Lower leg skin (tissue), 4 donors: Measurements from ENCODE around the gene CNTN4. TPM values are rescaled to one million over a fixed set of nuclear protein-coding genes. Genes with fewer than 3 reads are reported as not detected.

ENCODE experiments used
- DNase-seq, 2 donors: peaks; one replicate each; pipeline ENCODE4 v3.0.0-alpha.2; 2019; ENCODE audit warnings: low spot score in 2 of 2
- H3K4me3 ChIP-seq: fragments of 200-600 bp; sonication (generic); 2 replicates; pipeline ENCODE4 v1.5.1; 2017; ENCODE audit warnings: mild to moderate bottlenecking, low read depth; ENCODE audit not compliant: poor library complexity, severe bottlenecking
- CTCF ChIP-seq, 3 donors: fragments of 450-650 bp; IDR thresholded peaks; one replicate each; pipeline ENCODE4 v1.5.1; 2016; ENCODE audit warnings: antibody characterized with exemption in 3 of 3, mild to moderate bottlenecking in 3 of 3, moderate library complexity in 2 of 3
- POLR2A ChIP-seq, 2 donors: fragments of 450-650 bp; IDR thresholded peaks; one replicate each; pipeline ENCODE4 v1.6.1; 2016 to 2017; ENCODE audit warnings: antibody characterized with exemption in 2 of 2, mild to moderate bottlenecking in 1 of 2, moderate library complexity in 1 of 2
- WGBS, 2 donors: methylation state at CpG; one replicate each; pipeline ENCODE4 v1.1.5; 2018; 5-methylcytosine and 5-hydroxymethylcytosine counted together
- intact Hi-C: fragments of 100-400 bp; cut with DNase I; formaldehyde crosslinking; loops from one replicate; pipeline ENCODE4 v1.15.0; 2023; ENCODE audit warnings: low total_unique reads
- total RNA-seq, 4 donors: library from RNA; depleted of rRNA; stranded (reverse); fragments of >200 nt; gene quantifications; one replicate each; pipeline ENCODE4 v1.1.0, GENCODE V29; 2016

CNTN4 gene
- total RNA-seq, 4 donors from 2014 or later, result 1.8 to 6.1 (median 2.6) TPM

DNA sequence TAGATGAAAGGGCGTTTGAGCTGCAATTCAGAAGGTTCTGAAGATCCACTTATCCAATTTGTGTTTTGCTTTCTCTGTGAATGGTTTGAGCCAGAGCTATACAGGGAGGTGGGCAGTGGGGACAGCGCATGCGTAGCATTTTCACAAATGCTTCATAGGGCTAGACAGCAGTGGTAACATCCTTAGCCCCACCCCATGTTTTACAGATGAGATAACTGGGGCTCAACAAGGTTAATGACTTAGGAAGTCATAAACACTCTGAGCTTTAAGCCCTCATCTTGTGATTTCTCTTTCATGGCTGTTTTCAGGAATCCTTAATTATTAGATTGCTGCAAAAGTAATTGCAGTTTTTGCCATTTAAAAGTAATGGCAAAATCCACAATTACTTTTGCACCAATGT is 602.8 kb downstream of the CNTN4 start:
- 88 to 98% methylated on average over 3 of the region's 3 CpGs for WGBS, 2 donors
- no peak for TF ChIP-seq POLR2A (IDR thresholded peaks at IDR 0.05)
- no peak for TF ChIP-seq CTCF (IDR thresholded peaks at IDR 0.05)
- H3K4me3 ChIP-seq, result no peak overlapping the region
- intact Hi-C loops, result no loop called here
- no peak for DNase-seq

GRCh38 chr3:2706144-2706835 is 607.6 kb downstream of the CNTN4 start:
- DNase-seq, result no peak
- TF ChIP-seq CTCF (IDR thresholded peaks at IDR 0.05), result no peak
- no peak for TF ChIP-seq POLR2A (IDR thresholded peaks at IDR 0.05)
- no peak overlapping the region for H3K4me3 ChIP-seq
- intact Hi-C loops, result no loop called here
- WGBS, 2 donors, result 92 to 95% methylated on average over 5 of the region's 5 CpGs

- WGBS, 2 donors, result 89 to 93% methylated on average over 3 of the region's 3 CpGs
- intact Hi-C loops, result no loop called here
- no peak overlapping the region for H3K4me3 ChIP-seq
- no peak for DNase-seq
- no peak for TF ChIP-seq POLR2A (IDR thresholded peaks at IDR 0.05)
- no peak for TF ChIP-seq CTCF (IDR thresholded peaks at IDR 0.05)
Measured at GRCh38 chr3:2706836-2707210, 608.2 kb downstream of the CNTN4 start.

- WGBS, 2 donors, result 81 to 82% methylated on average over 3 of the region's 3 CpGs
- TF ChIP-seq CTCF (IDR thresholded peaks at IDR 0.05), result no peak
- no peak for TF ChIP-seq POLR2A (IDR thresholded peaks at IDR 0.05)
Measured at GRCh38 chr3:2711081-2711480, 612.4 kb downstream of the CNTN4 start.

DNA sequence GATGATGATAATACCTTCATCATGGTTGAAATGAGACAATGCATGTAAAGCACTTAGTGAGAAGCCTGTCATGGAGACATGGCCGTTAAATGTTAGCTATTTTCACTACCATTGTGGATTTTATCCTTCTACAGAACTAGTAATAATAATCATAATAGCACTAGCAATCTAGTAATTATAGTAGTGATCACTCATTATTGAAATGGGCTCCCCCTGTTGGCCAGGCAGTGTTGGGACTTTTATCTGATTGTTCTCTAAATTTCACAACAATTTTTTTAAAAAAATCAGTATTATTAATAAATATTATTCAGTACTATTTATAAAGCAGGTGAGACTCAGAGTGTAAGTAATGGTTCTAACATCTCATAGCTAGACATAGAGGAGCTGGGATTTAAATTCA is 615.3 kb downstream of the CNTN4 start:
- intact Hi-C loops, result no loop called here
- DNase-seq, result no peak
- TF ChIP-seq POLR2A (IDR thresholded peaks at IDR 0.05) (no peak), CTCF (IDR thresholded peaks at IDR 0.05) (no peak)
- 88 to 89% methylated on average over 1 of the region's 1 CpG for WGBS, 2 donors
- no peak overlapping the region for H3K4me3 ChIP-seq

More at GRCh38 chr3:2711081-2711480, 612.4 kb downstream of the CNTN4 start:
- DNase-seq, result no peak
- intact Hi-C loops, result no loop called here
- H3K4me3 ChIP-seq, result no peak overlapping the region

DNA sequence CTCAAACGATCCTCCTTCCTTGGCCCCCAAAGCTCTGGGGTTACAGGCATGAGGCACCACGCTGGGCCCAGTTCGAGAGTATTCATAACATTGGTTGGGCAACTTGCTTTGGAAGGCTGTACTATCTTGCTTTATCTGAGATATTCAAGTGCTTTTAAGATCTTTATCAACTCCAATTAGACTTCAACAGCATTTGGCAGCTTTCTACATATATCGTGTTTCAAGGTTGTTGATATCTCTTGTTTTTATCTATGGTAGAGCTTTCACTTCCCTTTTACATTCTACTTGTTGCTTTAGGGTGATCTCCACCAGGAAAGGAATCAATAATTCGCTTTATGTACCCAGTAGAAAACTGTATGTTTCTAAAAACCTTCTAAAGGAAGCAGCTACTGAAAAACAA is 616.2 kb downstream of the CNTN4 start:
- TF ChIP-seq CTCF (IDR thresholded peaks at IDR 0.05), result no peak
- TF ChIP-seq POLR2A (IDR thresholded peaks at IDR 0.05), result no peak

More for the DNA sequence above, 616.2 kb downstream of the CNTN4 start:
- WGBS, 2 donors, result 52 to 58% methylated on average over 5 of the region's 5 CpGs
- no peak overlapping the region for H3K4me3 ChIP-seq
- intact Hi-C loops, result no loop called here
- DNase-seq, result no peak
